Measurements from ENCODE around the gene ATPAF1.
A peak's percentile ranks its signal among the peaks of the same experiment; 100 is the strongest.
"Not testable (repeated sequence)": the region's sequence is repeated elsewhere in the genome, so short reads cannot be mapped to it uniquely, and the experiment has no call there.

Gene ATPAF1, protein sequence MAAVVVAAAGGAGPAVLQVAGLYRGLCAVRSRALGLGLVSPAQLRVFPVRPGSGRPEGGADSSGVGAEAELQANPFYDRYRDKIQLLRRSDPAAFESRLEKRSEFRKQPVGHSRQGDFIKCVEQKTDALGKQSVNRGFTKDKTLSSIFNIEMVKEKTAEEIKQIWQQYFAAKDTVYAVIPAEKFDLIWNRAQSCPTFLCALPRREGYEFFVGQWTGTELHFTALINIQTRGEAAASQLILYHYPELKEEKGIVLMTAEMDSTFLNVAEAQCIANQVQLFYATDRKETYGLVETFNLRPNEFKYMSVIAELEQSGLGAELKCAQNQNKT

DNA sequence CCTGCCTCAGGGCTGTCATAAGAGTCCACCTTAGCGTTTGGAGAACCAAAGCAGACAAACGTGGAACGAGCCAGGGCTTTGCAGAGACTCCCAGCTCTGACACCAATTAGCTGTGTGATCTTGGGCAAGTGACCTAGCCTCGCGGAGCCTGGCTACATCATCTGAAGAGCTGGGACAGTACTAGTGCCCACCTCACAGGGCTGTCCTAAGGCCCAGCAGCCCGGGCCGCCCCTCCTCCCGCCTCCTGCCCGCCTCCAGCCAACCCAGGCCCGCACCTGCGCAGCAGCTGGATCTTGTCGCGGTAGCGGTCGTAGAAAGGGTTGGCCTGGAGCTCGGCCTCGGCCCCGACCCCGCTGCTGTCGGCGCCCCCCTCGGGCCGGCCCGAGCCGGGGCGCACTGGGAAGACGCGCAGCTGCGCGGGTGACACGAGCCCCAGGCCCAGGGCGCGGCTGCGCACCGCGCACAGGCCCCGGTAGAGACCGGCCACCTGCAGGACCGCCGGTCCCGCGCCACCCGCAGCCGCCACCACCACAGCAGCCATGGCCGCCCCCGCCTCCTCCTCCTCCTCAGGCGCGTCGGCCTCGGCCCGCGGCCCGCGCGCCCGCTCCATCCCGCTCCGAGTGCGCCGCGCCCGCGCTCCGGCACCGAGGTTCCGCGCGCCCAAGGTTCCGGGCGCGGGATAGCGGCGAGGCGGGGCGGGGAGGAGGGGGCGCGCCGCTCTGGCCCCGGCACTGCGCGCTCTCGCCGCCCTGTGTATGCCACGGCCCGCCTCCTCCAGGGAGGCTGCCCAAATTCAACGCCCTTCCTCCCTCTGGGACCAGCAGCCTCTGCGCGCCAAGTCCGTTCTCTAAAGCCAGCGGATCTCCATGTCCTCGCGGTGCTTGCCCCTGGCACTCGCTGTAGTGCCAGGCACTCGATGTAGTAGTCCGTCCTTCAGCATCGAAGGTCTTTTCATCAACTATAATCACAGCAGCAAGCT lies at the start of gene ATPAF1:
TSS of gene ATPAF1 (minus strand) at position 583 of the 979 bp plus-strand sequence. CDS start at position 541, 42 bp downstream.
- DNase-seq: peak; percentile 84

DNA sequence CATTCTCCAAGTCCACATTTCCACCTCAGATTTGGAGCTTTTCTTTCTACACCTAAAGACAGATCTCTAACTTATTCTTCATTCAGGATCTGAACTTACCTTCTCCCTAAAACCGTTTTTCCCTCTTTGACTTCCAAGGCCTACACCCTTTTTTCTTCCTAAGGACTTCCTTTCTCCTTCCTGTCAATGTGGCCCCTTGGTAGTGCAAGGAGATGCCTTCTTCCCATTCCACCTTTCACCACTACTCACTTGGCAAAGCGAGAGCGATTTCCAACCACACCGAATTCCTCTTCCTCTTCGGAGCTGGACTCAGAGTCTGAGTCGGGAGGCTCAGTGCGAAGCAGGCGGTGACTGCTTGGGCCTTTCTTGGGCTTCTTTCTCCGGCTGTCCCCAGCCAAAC lies 49.5 kb upstream of the ATPAF1 start:
- no peak for DNase-seq

DNA sequence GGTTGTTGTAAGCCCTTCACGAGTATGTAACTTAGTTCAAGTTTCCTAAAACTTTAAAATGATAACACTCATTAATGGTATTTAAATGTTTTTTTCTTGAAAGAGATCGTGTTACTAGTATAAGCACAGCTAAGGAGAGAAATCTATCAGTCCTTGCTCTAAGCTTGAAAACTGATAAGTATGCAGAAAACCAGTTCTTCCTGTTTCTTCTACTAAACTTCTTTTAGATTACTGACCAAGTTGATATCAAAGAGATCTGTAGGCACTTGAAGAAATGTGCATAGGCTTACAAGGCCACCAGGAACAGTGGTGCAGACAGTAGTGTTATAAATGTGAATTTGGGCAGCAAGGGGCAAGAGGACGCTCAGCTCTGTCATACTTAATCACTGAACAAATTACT lies 46.8 kb upstream of the ATPAF1 start:
- no peak for DNase-seq

DNA sequence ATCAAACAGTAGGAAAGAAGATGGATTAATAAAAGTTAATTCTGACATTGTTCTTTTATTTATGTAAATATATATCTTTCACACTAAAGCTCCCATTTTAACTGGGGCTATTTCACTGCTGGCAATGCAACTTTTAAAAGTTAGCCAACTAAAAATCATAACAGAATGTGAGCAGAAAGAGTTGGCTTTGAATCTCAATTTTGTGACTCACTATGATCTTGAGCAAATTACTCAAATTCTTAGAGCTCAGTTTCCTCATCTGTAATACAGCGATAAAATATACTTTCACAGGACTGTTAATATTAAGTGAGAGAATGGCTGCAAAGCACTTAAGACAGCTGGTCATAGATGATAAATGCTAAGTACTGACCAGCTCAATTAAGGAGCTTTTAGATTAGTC lies 40.0 kb upstream of the ATPAF1 start:
- no peak for DNase-seq

DNA sequence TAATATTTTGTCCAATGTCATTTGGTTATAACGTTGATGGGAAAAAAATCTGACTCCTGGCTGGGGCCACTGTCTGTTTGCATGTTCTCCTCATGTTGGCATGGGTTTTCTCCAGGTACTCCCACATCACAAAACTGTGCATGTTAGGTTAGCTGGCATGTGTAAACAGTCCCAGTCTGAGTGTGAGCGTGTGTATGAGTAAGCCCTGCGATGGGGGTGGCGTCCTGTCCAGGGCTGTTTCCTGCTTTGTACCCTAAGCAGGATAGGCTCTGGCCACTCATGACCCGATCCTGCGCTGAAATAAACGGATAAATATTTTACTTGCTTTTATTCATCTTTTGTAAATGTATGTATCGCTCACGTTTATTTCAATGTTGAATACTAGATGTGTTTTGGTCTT lies 37.2 kb upstream of the ATPAF1 start:
- no peak for DNase-seq

DNA sequence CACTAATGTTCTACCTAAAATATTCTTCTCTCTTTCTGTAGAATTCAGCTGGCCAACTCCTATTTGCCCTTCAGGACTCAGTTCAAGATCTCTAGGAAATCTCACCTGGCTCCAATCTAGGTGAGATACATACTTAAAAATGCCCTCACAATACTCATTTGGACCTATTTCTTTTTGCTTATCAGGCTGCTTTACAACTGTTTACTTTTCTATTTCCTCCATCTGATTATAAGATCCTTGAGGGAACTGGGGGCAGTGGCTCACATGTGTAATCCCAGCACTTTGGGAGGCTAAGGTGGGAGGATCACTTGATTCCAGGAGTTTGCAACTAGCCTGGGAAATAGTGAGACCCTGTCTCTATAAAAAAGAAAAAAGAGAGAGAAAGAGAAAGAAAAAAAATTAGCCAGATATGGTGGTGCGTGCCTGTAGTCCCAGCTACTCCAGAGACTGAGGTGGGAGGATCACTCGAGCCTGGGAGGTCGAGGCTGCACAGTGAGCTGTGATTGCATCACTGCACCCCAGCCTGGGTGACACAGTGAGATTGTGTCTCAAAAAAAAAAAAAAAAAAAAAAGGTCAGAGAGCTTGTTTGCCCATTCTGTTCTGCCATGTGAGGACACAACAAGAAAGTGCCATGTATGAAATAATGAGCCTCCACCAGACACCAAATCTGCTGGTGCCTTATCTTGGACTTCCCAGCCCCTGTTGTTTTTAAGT lies 35.9 kb upstream of the ATPAF1 start:
- DNase-seq: no peak

DNA sequence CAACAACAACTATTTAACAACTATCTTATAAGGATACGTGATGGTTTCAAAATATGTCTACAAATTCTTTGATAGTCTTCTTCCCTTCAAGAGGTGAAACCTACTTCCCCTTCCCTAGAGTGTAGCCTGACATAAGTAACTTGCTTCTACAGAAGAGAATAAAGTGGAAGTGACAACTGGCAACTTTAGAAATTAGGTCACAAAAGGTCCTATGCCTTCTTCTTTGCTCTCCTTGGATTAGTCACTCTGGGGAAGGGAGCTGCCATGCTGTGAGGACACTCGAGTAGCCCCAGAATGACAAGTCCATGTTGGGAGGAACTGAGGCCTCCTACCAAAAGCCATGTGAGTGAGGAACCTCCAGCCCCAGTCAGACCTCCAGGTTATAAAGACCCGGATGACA lies 31.5 kb upstream of the ATPAF1 start:
- DNase-seq: no peak

DNA sequence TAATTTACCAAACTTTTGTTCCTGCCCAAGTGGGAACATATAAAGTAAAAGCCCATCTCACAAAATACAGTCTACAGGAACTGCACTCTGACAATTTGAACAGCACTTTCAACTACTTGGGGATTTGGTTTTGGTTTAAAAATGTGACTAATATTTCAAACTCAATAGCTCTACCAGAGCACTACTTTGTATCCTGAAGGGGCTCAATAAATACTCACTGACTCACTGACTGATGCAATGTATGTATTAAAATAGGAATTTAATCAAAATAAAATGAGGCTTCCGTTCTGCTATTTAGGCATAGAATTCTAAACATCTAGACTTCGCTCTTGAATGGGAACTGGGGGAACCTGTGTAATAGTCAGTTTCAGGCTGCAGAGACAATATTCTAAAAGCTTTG lies 28.9 kb upstream of the ATPAF1 start:
- DNase-seq: no peak

DNA sequence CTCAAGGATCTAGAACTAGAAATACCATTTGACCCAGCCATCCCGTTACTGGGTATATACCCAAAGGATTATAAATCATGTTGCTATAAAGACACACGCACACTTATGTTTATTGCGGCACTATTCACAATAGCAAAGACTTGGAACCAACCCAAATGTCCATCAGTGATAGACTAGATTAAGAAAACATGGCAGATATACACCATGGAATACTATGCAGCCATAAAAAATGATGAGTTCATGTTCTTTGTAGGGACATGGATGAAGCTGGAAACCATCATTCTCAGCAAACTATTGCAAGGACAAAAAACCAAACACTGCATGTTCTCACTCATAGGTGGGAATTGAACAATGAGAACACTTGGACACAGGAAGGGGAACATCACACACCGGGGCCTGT lies 26.5 kb upstream of the ATPAF1 start:
- not testable (repeated sequence) for DNase-seq

DNA sequence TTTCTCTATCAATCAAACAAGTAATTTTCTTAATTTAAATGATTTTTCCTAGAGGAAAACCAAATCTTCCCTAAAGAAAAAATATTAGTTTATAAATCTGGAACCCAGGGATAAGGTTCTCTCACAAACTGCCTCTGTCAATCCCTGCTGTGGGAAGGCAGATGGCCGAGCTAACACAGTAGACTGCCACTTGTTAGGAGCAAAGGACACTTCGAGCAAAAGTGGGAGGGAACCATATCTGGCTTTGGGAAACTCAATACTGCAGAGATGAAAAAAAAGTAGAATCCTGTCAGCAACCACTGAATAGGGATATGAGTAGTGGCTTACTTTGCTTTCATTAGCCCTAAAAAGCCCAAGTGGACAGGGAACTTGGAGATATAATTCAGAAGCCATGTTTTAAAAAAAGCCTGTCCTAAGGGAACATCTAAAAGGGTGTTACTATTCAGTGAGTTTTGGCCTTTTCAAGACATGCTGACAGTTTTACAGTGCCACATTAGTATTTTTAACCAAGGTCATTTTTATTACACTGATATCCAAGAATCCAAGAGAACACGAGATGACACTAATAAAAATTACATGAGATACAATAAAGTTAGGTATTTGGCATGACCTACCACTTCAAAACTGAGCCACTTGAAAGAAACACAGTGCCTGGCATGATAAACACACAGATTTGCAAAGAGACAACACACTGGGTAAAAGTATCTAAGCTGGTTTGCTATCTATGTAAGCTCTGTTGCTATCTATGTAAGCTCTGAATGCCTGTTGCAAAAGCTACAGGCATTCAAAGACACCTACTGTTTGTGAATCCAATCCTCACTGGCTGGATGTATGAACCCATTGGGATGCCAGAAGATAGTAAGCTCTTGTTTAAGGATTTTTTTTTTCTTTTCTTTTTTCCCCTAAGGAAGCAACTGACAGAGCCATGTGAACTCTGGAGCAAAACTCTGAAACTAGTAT lies 24.9 kb upstream of the ATPAF1 start:
- no peak for DNase-seq

DNA sequence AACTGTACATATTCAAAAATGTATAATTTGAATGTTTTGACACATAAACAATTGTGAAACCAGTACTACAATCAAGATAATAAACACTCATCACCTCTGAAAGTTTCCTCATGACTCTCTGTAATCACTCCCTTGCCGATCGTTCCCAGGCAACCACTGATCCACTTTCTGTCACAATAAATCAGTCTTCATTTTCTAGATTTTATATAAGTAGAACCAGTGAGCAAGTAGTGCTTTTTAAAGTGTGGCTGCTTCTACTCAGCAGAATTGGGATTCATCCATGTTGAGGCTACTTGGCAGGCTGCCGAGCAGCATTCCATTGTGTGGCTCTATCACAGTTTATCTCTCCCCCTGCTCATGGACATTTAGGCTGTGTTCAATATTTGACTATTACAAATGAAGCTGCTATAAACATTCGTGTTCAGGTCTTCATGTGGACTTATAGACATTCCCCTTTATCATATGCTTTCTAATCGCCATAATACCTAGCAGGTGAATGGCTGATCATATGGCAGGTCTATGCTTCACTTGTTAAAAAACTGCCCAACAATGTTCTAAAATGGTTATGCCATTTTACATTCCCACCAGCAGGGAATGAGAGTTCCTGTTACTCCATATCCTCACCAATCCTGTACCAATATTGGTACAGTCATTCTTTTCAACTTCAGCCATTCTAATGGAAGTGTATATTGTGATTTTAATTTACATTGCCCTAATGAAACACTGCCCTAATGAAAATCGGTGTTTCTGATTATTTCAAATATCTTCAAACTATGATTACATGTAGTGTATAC lies 24.0 kb upstream of the ATPAF1 start:
- no peak for DNase-seq

DNA sequence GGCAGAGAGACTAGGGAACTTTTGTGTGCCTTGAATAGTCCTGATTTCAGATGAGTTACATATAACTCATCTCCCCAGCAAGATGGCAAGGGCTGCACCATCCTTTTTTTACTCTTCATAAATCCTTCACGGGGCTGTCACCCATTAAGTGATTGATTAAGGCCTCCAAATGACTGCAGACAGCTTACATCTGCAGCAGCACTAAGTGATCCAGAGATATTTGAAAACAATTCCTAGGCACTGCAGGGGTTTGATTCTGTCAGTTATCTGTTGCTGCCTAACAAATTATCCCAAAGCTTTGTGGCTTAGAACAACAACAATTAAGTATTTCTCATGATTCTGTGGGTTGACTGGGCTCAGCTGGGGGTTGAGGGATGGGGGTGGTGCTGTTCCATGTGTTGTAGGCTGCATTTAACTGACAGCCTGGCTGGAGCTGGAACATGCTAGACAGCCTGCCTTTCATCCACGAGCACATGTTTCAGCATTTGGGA lies 22.8 kb upstream of the ATPAF1 start:
- DNase-seq: no peak

DNA sequence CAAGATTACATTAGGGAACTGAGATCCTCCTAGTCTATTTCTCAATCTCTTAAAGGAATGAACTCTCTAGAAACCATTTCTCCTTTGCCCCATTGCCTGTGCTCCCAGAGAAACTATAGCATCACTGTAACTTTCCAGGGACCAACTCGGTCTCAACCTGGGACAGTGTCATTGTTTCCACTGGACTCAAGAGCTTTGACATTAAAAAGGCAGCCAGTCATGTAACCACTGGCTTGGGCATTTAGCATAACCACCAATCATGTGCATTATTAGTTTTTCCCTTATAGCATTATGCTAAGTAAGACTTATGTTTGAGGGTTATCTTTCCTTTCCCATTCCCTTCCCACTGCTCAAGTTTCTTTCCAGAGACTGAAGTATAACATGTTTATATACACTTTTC lies 21.7 kb upstream of the ATPAF1 start:
- DNase-seq: no peak

DNA sequence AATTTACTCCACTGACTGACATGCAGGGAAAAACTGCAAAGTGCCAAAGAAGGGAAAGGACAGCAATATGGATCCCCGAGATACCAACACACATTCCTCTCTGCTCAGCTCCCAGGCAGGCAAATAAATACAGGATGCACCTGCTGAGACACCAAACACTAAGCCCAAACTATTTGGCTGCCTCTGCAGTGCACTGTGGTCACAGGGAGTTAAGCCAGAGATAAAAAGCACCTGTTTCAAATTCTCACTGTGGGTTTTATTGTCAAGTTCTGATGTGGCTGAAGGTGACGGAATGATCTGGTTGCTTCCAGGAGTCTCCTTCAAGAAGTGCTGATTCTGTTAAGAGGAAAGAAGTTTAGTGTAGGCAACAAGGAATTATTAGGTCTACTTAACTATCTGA lies 21.2 kb upstream of the ATPAF1 start:
- DNase-seq: no peak

DNA sequence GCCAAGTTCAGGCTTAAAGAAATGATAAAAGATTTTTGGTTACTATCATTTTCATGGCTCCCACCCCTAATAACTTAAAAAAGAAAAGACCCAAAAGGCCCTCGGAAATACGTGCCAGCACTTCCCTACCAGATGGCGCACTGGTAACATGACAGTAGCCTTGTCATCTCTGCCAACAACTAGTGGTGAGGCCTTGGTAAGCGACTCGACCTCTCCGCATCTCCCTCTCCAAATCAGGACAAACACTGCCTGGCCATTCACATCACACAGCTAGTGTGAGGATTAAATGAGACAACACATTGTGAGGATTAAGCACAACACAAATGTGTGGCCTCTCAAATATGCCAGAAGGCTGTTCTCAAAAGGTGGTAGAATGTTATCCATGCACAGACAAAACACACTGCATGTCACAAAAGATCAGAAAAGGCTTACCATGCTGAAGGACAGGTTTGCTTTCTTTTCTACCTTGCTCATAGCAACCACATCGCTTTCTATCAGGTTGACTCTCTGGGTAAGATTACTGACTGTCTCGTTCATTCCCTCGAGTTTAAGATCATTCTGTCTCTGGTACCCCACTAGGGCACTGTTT lies 19.9 kb upstream of the ATPAF1 start:
- DNase-seq: no peak

DNA sequence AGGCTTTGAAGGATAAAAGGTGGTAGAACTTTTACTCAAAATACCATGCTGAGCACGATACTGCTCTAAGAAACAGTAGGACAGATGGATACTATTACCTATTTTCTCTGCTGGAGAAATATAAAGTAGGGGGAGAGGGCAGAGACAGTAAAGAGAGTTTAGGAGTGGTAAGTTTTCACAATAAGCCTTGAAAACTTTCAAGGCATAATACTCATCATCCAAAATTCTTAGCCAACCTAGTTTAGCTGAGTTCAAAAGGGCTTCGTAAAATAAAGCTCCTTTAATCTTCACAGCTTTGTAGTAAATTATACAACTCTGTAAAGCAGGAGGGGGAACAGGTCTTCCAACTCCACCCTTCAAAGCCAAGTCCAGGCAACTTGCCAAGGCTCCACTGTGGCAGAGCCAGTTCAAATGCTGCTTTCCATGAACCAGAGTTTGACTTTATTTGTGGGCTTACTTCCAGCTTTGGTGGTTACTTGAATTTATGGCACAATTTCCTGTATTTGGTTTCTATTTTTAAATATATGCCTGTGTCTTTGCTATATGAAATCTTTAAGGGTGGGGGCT lies 19.0 kb upstream of the ATPAF1 start:
- no peak for DNase-seq

DNA sequence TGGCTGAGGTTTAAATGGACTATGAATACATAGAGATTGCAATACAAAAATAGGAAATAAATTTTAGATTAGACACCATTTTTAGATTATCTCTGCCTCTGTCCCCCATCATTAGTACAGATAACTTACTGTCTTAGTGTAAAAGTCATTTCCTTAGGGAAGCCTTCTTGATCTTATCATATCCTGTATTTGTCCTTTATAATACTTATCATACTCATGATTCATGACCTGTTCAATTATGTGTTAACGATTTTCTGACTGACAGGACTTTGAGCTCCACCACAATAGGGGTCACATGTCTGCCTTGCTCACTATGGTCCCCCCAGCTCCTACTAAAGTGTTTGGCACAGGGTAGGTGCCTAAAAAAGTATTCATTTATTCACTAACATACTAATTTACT lies 18.1 kb upstream of the ATPAF1 start:
- DNase-seq: no peak

DNA sequence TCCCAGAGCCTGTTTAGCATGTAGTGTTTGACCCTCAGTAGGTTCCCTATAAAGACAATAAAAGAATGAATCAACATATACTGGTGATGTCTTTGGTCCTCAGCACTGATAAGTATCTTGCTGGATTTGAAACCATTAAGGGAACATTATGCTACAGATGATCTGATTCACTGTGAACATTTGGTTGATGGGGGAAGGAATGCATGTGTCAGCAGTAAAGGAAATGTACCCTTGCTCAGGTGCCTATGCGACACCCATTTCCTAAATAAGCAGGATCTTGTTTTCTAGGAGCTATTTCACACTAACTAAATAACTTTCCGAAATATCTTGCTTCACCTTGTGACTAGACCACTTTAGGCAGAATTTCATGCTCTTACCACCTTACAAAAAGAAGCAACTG lies 16.5 kb upstream of the ATPAF1 start:
- DNase-seq: no peak

DNA sequence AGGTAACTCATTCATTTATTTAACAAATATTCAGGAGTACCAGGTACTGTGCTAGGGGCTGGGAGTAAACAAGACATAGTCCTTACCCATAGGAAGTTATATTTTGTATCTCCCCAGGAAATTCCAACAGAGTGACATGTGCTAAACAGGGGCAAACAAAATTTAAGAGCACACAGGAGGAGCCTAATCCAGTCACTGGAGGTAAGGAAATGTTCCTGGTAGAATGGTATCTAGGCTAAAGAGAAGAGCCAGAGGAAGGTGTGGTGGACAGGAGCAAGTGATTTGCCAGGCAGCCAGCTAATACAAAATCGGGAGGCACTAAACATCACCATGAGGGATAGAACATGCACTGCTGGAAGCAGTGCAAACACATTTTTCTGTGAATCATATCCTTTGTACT lies 13.9 kb upstream of the ATPAF1 start:
- DNase-seq: no peak

DNA sequence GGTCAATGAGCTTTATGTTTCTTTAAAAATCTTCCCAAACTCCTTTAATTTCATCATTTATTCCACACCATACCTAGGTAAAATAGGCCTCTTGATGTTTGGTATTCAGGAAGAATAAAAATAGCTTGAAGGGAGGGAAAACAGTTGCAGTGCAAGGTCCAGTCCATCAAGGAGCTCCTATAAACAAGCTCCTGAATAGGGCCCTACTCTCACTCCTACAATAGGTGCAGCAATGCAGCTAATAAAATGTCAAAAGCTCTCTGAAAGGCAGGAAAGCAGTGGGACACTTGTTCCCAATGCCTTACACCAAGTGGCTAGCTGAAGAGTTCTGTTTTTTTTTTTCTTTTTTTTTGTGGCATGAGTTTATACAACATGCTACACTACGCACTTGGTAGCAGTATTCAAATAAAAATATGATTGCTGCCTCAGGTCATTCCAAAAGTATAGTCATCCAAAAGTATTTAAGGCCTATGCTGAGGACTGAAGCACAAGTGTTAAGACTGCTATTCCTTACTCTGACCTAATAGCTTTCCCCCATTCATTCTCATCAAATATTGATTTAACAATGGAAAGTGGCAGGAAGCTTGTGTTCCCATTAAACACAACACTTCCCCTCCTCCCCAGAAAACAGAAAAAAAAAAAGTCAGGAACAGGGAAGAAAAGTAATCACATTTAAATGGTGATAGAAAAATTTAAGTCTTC lies 13.3 kb upstream of the ATPAF1 start:
- no peak for DNase-seq

Measured in activated CD8-positive, alpha-beta memory T cell treated with anti-CD3 and anti-CD28 coated beads for 24 hours (primary cell).